RWPE2 (cell line): Measurements from ENCODE around the gene RAD18.

Experiments
- ATAC-seq: fragments of 200-7000 bp; cut with Tn5 transposase; 3 replicates; pipeline ENCODE4 v1.9.1; 2021; ENCODE audit warnings: low read depth
- DNase-seq: peaks from one replicate; pipeline ENCODE4 v3.0.0-alpha.2; 2020; ENCODE audit warnings: low spot score
- H3K27ac ChIP-seq: fragments of 450-650 bp; 2 replicates; pipeline ENCODE4 v1.5.1; 2017; ENCODE audit warnings: mild to moderate bottlenecking; ENCODE audit not compliant: poor library complexity, severe bottlenecking
- H3K27me3 ChIP-seq: fragments of 250-450 bp; sonication (Bioruptor Pico); 2 replicates; pipeline ENCODE4 v1.5.1; 2021; ENCODE audit warnings: mild to moderate bottlenecking, moderate library complexity; ENCODE audit not compliant: insufficient read depth, poor library complexity, severe bottlenecking
- H3K36me3 ChIP-seq: fragments of 250-450 bp; sonication (Bioruptor Pico); 2 replicates; pipeline ENCODE4 v1.5.1; 2020; ENCODE audit warnings: low read depth, mild to moderate bottlenecking, moderate library complexity
- H3K4me1 ChIP-seq: fragments of 250-450 bp; sonication (Bioruptor Pico); 2 replicates; pipeline ENCODE4 v1.5.1; 2021; ENCODE audit warnings: mild to moderate bottlenecking, moderate library complexity; ENCODE audit not compliant: insufficient read depth, poor library complexity, severe bottlenecking
- H3K4me3 ChIP-seq: fragments of 250-450 bp; sonication (Bioruptor Pico); 2 replicates; pipeline ENCODE4 v1.5.1; 2021; ENCODE audit warnings: mild to moderate bottlenecking, moderate library complexity; ENCODE audit not compliant: severe bottlenecking
- H3K9me3 ChIP-seq: fragments of 250-450 bp; sonication (Bioruptor Pico); 2 replicates; pipeline ENCODE4 v1.5.1; 2021; ENCODE audit warnings: mild to moderate bottlenecking, moderate library complexity; ENCODE audit not compliant: severe bottlenecking
- CTCF ChIP-seq: fragments of 450-650 bp; IDR thresholded peaks from one replicate; pipeline ENCODE4 v1.5.1; 2017; ENCODE audit warnings: mild to moderate bottlenecking, moderate library complexity; ENCODE audit not compliant: poor library complexity, severe bottlenecking

RAD18 gene

DNA sequence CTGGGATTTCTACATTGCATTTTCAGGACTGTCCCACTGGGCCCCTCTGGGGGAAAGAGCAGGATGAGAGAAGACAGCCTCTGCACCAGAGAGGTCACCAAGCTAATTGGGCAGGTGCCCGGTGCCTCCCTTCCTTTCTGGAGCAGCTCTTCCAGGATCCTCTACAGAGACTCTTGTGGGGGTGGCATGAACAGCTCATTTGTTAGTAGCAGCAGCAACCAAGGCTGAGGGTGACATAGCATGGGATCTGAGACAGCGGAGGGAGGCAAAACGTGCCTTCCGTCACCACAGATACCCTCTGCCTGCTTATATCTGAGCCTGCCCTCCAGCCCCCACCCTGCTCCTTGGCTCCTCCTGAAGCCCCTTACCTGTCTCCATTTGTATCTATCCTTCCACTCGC, 110.8 kb downstream of the RAD18 start:
- no peaks in the 10 kb centered on the region for H3K36me3 ChIP-seq
- no peak for TF ChIP-seq CTCF
- no peaks in the 10 kb centered on the region for H3K27me3 ChIP-seq
- peaks cover 12% of the 10 kb centered on the region for H3K4me1 ChIP-seq
- H3K4me3 ChIP-seq = no peak overlapping the region
- no peak overlapping the region for H3K27ac ChIP-seq
- ATAC-seq (no peak), DNase-seq (no peak)
- no peaks in the 10 kb centered on the region for H3K9me3 ChIP-seq

DNA sequence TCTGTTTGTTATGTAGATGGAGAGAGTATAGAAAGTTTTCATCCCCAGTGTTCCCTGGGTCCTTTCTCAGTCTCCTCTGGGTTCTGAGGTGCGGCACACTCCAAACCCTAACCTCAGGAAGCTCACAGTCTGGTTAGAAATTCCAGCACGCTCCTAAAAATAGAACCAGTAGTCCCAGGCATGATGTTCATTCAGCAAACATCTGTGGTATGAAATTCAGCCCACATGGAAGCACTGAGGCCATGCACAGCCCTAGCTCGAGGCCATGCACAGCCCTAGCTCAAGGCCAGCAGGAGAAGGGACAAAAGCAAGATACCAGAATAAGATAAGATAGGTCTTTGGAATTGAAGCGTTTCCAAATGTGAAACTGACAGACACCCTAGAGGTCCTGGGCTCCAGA, 111.6 kb downstream of the RAD18 start:
- DNase-seq = no peak
- no peak overlapping the region for H3K27ac ChIP-seq

GRCh38 chr3:8848696-8849131, 114.6 kb downstream of the RAD18 start:
- peak overlapping the region; percentile 7 for H3K27ac ChIP-seq
- no peaks in the 10 kb centered on the region for H3K9me3 ChIP-seq

More for the DNA sequence above, 111.6 kb downstream of the RAD18 start:
- no peaks in the 10 kb centered on the region for H3K9me3 ChIP-seq
- no peak overlapping the region for H3K4me3 ChIP-seq
- peaks cover 13% of the 10 kb centered on the region for H3K4me1 ChIP-seq
- no peaks in the 10 kb centered on the region for H3K27me3 ChIP-seq
- ATAC-seq = peak; percentile 82
- no peak for TF ChIP-seq CTCF
- no peaks in the 10 kb centered on the region for H3K36me3 ChIP-seq

GRCh38 chr3:8847317-8847716, 116.0 kb downstream of the RAD18 start:
- no peak for TF ChIP-seq CTCF
- Histone ChIP-seq H3K36me3 (no peaks in the 10 kb centered on the region), H3K4me3 (no peak overlapping the region), H3K27me3 (no peaks in the 10 kb centered on the region), H3K9me3 (no peaks in the 10 kb centered on the region), H3K27ac (no peak overlapping the region), H3K4me1 (peaks cover 25% of the 10 kb centered on the region)
- no peak for DNase-seq
- no peak for ATAC-seq

More at GRCh38 chr3:8848696-8849131, 114.6 kb downstream of the RAD18 start:
- no peaks in the 10 kb centered on the region for H3K27me3 ChIP-seq
- no peak for DNase-seq
- peak; percentile 40; the same call in 1 of the 3 replicates for ATAC-seq
- TF ChIP-seq CTCF = no peak
- H3K36me3 ChIP-seq = no peaks in the 10 kb centered on the region
- H3K4me1 ChIP-seq = peaks cover 25% of the 10 kb centered on the region
- no peak overlapping the region for H3K4me3 ChIP-seq

DNA sequence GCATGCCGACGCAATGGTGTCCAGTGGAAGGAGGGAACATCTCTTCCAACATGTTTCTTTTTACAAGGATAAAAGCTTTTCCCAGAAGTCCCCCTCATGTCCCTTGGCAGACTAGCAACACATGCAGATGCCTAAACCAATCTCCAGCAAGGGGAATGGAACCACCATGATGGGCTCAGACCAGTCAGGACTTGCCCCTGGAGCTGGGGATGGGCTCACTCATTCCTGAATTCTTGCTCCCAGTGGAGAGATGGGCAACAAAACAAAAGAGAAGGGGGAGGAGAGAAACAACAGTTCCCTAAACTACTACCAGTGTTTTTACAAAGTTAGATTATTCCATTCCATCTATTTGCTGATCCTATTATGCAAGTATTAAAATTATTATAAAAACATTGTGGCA, 117.1 kb downstream of the RAD18 start:
- H3K27ac ChIP-seq = no peak overlapping the region
- no peaks in the 10 kb centered on the region for H3K27me3 ChIP-seq
- DNase-seq = no peak
- H3K9me3 ChIP-seq = no peaks in the 10 kb centered on the region
- H3K36me3 ChIP-seq = no peaks in the 10 kb centered on the region
- H3K4me1 ChIP-seq = peaks cover 13% of the 10 kb centered on the region
- no peak overlapping the region for H3K4me3 ChIP-seq
- TF ChIP-seq CTCF = no peak
- 0 out of 3 replicates have a peak, but pooled peaks have one; percentile 33 for ATAC-seq
